Left lung (tissue), 10 donors: Measurements from ENCODE around the gene TCERG1L. TPM values are rescaled to one million over a fixed set of nuclear protein-coding genes. Genes with fewer than 3 reads are reported as not detected.
"Not testable (repeated sequence)": the region's sequence is repeated elsewhere in the genome, so short reads cannot be mapped to it uniquely, and the experiment has no call there.

Experiments used
- ATAC-seq: fragments of 200-7000 bp; cut with Tn5 transposase; one replicate; pipeline ENCODE4 v1.9.1; 2020; ENCODE audit warnings: moderate library complexity
- DNase-seq, 4 donors: peaks; one replicate each; pipeline ENCODE4 v3.0.0-alpha.2; 2013 to 2020
- H3K27ac ChIP-seq, 2 donors: fragments of 200-600 bp; sonication (generic) in 1 of 2; one replicate each; pipeline versions ENCODE4 v1.5.0 to v1.8.0; 2020 to 2021
- H3K27me3 ChIP-seq, 2 donors: fragments of 200-600 bp; sonication (generic) in 1 of 2; one replicate each; pipeline versions ENCODE4 v1.5.0 to v1.8.0; 2020 to 2021
- H3K36me3 ChIP-seq, 2 donors: fragments of 200-600 bp; sonication (generic) in 1 of 2; one replicate each; pipeline versions ENCODE4 v1.5.0 to v1.8.0; 2020 to 2021
- H3K4me1 ChIP-seq, 2 donors: fragments of 200-600 bp; one replicate each; pipeline ENCODE4 v1.8.0; 2021
- H3K4me3 ChIP-seq, 2 donors: fragments of 200-600 bp; sonication (generic) in 1 of 2; one replicate each; pipeline versions ENCODE4 v1.5.0 to v1.8.0; 2020 to 2021; ENCODE audit warnings: mild to moderate bottlenecking in 1 of 2
- H3K9me3 ChIP-seq, 2 donors: fragments of 200-600 bp; sonication (generic) in 1 of 2; one replicate each; pipeline versions ENCODE4 v1.5.0 to v1.8.0; 2020 to 2021
- intact Hi-C, 2 donors: fragments of 100-400 bp; cut with DNase I; formaldehyde crosslinking; loops; one replicate each; pipeline versions ENCODE4 v1.11.2 to v1.14.2; 2022
- polyA plus RNA-seq, 6 donors: library from polyadenylated mRNA; unstranded; fragments of 120-200 nt; gene quantifications; one replicate each; pipeline ENCODE4 v1.2.1, GENCODE V29; 2013; ENCODE audit not compliant: insufficient read length in 6 of 6
- total RNA-seq, 2 donors: library from RNA; stranded (reverse); fragmentation: NEBNext Ultra II Directional; extraction: Animal tissue kit (Norgen Biotek cat#: 25700); gene quantifications; one replicate each; pipeline ENCODE4 v1.2.1, GENCODE V29; 2021
- TF ChIP-seq, protein P1 (sequence below), 2 donors: fragments of 200-600 bp; sonication (generic) in 1 of 2; IDR thresholded peaks; one replicate each; pipeline versions ENCODE4 v1.5.0 to v1.8.0; 2021; ENCODE audit warnings: antibody characterized with exemption in 2 of 2
- donor health status: DM: no; HTN: yes; CAD: no.
- donor health status: DM: no; HTN: no; CAD: no.

TCERG1L gene
- total and polyA plus RNA-seq, 8 donors: 0.35 to 0.72 (median 0.48) TPM; not detected in 2

DNA sequence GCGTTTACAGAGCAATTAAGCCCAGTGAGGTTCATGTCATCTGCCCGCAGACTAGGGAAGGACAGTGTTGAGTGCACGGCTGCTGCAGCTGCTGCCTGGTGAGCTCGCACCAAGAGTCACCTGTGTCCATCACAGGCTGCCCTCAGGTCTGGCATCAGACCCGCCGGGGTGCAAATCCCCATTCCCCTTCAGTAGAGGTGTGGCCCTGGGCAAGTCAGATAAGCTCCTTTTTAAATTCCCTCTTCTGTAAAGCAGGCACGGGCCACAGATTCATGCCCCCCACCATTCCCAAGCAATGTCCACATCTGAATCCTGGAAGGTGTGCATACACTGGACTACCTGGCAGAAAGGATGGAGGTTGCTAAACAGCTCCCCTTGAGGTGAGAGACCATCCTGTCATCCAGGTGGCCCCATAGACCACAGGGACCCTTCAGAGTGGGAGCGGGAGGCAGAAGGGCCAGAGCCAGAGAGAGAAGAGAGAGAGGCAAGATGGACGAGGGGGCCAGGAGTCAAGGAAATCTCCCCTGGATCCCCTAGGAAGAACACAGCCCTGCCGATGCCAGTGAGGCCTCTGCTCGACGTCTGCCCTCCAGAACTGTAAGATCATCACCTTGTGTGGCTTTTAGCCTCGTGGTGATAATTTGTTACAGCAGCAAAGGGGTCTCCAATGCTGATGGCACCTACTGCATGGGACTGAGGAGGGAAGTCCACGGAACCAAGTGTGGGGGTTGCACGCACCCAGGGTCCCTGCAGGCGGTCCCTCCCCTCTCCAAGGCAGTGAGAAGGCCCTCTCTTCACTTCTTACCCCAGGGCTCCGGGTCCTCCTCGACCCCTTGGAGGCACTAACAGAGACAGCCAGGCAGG, 168.8 kb downstream of the TCERG1L start:
- DNase-seq (peak in 2 of 4 donors; percentile 7 to 32), ATAC-seq (no peak)
- Histone ChIP-seq H3K27me3 (peaks cover 0 to 50% of the 10 kb centered on the region in 2 donors), H3K27ac (no peak overlapping the region), H3K4me1 (no peaks in the 10 kb centered on the region), H3K36me3 (no peaks in the 10 kb centered on the region), H3K9me3 (no peaks in the 10 kb centered on the region), H3K4me3 (no peak overlapping the region)
- intact Hi-C loops: no loop called here
- TF ChIP-seq, protein P1, sequence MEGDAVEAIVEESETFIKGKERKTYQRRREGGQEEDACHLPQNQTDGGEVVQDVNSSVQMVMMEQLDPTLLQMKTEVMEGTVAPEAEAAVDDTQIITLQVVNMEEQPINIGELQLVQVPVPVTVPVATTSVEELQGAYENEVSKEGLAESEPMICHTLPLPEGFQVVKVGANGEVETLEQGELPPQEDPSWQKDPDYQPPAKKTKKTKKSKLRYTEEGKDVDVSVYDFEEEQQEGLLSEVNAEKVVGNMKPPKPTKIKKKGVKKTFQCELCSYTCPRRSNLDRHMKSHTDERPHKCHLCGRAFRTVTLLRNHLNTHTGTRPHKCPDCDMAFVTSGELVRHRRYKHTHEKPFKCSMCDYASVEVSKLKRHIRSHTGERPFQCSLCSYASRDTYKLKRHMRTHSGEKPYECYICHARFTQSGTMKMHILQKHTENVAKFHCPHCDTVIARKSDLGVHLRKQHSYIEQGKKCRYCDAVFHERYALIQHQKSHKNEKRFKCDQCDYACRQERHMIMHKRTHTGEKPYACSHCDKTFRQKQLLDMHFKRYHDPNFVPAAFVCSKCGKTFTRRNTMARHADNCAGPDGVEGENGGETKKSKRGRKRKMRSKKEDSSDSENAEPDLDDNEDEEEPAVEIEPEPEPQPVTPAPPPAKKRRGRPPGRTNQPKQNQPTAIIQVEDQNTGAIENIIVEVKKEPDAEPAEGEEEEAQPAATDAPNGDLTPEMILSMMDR (IDR thresholded peaks at IDR 0.05): no peak

DNA sequence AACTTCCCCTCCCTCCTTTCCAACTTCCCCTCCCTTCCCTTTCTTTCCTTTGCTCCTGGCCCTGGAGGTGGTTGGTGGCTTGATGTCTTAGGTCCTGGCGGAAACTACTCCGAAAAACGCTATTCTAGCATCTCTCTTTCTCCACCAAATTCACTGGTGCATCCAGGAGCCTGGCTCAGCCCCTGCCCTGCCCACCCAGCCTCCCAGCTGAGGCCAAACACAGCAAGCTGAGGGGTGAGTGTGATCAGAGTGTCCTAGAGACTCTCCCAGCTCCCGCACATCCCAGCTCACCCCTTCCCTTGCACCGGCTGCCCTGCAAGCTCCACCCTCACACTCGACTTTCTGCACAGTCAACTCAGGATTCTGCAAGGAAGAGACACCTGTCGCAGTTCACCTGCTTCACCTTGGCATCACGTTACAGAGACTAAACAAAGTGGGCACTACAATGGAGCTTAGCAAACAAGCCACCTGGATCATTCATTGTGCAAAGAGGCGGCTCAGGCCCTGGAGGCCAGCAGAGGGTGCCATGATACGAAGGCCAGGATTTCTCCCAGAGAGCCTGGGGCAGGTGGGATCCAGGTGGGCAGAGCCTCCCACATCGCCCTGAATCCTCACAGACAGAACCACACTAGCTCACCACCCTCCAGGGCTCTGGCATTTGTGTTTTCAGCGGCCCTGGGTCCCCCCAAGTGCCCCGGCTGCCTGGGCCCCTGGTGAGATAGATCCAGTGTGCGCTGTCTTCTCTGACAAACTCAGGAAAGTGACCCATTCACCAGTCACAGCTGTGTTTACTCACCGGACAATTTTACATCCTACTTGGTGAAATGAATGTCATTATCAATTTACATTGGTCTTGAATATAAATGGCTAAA, 169.6 kb downstream of the TCERG1L start:
- H3K4me3 ChIP-seq: no peak overlapping the region
- no peak overlapping the region for H3K27ac ChIP-seq
- H3K36me3 ChIP-seq: no peaks in the 10 kb centered on the region
- H3K9me3 ChIP-seq: no peaks in the 10 kb centered on the region
- H3K27me3 ChIP-seq: peaks cover 0 to 50% of the 10 kb centered on the region in 2 donors
- TF ChIP-seq, protein P1 (IDR thresholded peaks at IDR 0.05): no peak
- H3K4me1 ChIP-seq: no peaks in the 10 kb centered on the region
- peak in 3 of 4 donors; percentile 10 to 35 (median 19) for DNase-seq
- intact Hi-C loops: no loop called here
- ATAC-seq: no peak

DNA sequence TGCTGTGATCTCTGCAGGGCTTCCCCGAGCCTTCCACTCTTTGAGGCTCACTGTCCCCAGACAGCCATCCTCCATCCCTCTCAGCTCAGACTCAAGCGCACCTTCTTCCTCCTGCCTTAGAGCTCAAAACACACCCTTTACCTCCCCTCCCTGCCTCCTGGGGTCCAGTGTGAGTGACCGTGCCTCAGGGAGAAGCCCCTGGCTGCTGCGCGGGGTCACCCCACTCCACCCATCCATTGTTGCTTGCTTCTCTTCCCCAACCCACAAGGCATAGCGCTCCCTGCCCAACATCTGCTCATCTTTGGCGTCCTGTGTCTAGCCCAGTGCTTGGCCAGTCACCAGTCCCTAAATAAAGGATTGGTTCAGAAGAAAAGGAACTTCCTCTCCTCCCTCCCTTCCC, 170.3 kb downstream of the TCERG1L start:
- intact Hi-C loops: no loop called here
- ATAC-seq: no peak
- no peaks in the 10 kb centered on the region for H3K4me1 ChIP-seq

DNA sequence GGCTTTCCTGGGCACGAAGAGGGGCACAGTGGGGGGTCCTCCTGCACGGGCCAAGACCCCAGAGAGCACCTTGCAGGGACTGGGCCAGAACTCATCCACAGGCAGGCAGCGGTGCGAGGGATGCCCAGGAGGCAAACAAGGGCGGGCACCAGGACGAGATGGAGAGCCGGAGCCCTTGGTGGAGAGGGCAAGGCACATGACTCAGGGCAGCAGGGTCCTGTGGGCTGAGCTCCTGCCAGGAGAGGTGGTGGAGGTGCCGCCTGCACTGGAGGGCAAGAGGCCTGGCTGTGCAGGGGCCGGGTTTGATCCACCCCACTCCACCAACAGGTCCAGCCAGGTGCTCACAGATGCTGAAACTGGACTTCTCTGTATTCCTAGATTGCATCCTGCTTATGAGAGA, 170.9 kb downstream of the TCERG1L start:
- Histone ChIP-seq H3K27me3 (peaks cover 0 to 50% of the 10 kb centered on the region in 2 donors), H3K4me3 (no peak overlapping the region), H3K4me1 (no peaks in the 10 kb centered on the region), H3K9me3 (no peaks in the 10 kb centered on the region), H3K27ac (no peak overlapping the region), H3K36me3 (no peaks in the 10 kb centered on the region)
- intact Hi-C loops: no loop called here
- DNase-seq: peak in 2 of 4 donors; percentile 4 to 60
- no peak for ATAC-seq
- TF ChIP-seq, protein P1 (IDR thresholded peaks at IDR 0.05): no peak

More for the DNA sequence above, 170.3 kb downstream of the TCERG1L start:
- no peak overlapping the region for H3K4me3 ChIP-seq
- H3K27me3 ChIP-seq: peaks cover 0 to 48% of the 10 kb centered on the region in 2 donors
- H3K9me3 ChIP-seq: no peaks in the 10 kb centered on the region
- no peak overlapping the region for H3K27ac ChIP-seq
- no peaks in the 10 kb centered on the region for H3K36me3 ChIP-seq
- peak in 2 of 4 donors; percentile 7 to 47 for DNase-seq
- TF ChIP-seq, protein P1 (IDR thresholded peaks at IDR 0.05): no peak

- H3K9me3 ChIP-seq: no peaks in the 10 kb centered on the region
- DNase-seq: peak in 1 of 4 donors; percentile 48
- no peaks in the 10 kb centered on the region for H3K36me3 ChIP-seq
- TF ChIP-seq, protein P1 (IDR thresholded peaks at IDR 0.05): no peak
- intact Hi-C loops: no loop called here
- H3K4me3 ChIP-seq: no peak overlapping the region
- H3K27me3 ChIP-seq: peaks cover 0 to 37% of the 10 kb centered on the region in 2 donors
- H3K4me1 ChIP-seq: no peaks in the 10 kb centered on the region
- no peak for ATAC-seq
- no peak overlapping the region for H3K27ac ChIP-seq
These were observed 174.3 kb downstream of the TCERG1L start for GRCh38 chr10:131137223-131137622.

DNA sequence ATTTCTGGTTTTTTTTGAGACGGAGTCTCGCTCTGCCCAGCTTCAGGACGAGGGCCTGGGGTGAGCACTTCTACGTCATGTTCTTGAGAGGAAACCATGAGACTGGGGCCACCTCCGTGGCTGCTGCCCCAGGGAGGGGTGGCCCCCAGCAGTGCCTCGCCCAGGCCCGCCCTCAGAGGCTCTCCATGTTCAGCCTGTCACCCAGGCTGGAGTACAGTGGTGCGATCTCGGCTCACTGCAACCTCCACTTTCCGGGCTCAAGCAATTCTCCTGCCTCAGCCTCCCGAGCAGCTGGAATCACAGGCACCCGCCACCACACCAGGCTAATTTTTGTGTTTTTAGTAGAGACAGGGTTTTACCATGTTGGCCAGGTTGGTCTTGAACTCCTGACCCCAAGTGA, 175.2 kb downstream of the TCERG1L start:
- H3K27ac ChIP-seq, H3K36me3 ChIP-seq, H3K4me1 ChIP-seq, H3K4me3 ChIP-seq, ATAC-seq, H3K9me3 ChIP-seq, intact Hi-C loops: not testable (repeated sequence)
- peaks cover 0 to 28% of the 10 kb centered on the region in 2 donors for H3K27me3 ChIP-seq
- DNase-seq: peak in 1 of 4 donors; percentile 47
